Measurements from ENCODE around the gene DENND1C.
A peak's percentile ranks its signal among the peaks of the same experiment; 100 is the strongest.
"Not testable (repeated sequence)": the region's sequence is repeated elsewhere in the genome, so short reads cannot be mapped to it uniquely, and the experiment has no call there.

DENND1C gene

DNA sequence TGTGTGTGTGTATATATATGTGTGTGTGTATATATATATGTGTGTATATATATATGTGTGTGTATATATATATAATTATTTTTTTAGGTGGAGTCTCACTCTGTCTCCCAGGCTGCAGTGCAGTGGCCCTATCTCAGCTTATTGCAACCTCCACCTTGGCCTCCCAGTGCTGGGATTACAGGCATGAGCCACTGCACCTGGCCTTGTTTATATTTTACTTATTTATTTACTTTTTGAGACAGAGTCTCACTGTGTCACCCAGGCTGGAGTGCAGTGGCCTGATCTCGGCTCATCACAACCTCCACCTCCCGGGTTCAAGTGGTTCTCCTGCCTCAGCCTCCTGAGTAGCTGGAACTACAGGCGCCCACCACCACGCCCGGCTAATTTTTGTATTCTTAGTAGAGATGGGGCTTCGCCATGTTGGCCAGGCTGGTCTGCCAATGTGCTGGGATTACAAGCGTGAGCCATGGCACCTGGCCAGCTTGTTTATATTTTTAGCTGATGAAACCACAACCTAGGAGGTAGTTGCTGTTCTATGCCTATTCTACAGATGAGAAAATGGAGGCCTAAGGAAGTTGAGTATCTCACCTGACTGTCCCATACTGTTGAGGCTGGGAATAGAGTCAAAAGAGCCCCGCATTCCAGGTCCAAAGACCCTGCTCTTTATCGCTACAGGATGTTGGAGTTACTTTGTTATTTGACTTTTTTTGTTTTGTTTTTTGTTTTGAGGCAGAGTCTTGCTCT lies 26.6 kb upstream of the DENND1C start:
- not testable (repeated sequence) for DNase-seq (ENCODE audit: low spot score)

GRCh38 chr19:6503407-6504201 lies 22.0 kb upstream of the DENND1C start:
- DNase-seq (ENCODE audit: low spot score): no peak

DNA sequence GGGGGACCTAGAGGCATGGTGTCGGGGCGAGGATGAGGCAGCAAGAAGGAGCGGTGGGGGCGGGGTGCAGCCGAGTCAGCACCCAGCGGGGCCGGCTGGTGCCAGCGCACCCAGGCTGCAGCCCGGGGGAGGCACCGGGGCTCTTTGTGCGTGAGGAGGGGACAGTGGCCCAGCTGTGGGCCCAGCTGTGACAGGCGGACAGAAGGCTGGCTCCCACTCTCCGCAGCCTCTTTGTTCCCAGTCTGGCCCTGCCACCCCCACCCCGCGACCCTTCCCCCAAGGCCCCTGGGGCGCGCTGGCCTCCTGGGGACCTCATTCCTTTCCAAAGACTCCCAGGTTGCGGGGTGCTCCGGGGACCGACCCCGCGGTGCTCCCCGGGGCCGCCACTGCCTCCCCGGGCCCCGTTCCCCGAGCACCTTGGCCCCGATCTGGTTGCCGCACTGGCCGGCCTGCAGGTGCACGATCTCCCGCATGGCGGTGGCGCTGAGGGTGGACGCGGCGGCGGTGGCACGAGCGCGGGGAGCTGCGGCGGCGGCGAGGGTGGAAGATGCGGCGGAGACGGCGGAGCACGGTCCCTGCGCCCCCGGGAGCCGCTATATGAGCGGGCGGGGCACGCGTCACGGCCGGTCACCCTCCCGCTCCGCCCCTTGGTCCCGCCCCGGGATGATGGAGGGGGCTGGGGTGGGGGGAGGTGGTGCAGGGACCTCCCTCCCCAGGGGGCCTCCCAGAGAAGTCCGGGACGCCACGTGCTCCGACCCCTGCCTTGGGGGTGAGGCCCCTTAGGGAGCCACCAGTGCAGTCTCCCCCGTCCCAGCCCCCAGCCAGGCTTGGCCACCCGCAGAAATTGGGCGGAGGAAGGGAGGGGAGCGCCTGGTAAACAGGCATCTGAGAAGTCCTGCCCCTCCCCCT lies 20.4 kb upstream of the DENND1C start, which contains the start of gene TUBB4A:
TUBB4A (minus strand) TSS at position 570 of the 909 bp plus-strand sequence; CDS start at position 473, 97 bp downstream.
- peak; percentile 93 for DNase-seq (ENCODE audit: low spot score)

GRCh38 chr19:6500837-6501739 lies 19.5 kb upstream of the DENND1C start:
- no peak for DNase-seq (ENCODE audit: low spot score)

DNA sequence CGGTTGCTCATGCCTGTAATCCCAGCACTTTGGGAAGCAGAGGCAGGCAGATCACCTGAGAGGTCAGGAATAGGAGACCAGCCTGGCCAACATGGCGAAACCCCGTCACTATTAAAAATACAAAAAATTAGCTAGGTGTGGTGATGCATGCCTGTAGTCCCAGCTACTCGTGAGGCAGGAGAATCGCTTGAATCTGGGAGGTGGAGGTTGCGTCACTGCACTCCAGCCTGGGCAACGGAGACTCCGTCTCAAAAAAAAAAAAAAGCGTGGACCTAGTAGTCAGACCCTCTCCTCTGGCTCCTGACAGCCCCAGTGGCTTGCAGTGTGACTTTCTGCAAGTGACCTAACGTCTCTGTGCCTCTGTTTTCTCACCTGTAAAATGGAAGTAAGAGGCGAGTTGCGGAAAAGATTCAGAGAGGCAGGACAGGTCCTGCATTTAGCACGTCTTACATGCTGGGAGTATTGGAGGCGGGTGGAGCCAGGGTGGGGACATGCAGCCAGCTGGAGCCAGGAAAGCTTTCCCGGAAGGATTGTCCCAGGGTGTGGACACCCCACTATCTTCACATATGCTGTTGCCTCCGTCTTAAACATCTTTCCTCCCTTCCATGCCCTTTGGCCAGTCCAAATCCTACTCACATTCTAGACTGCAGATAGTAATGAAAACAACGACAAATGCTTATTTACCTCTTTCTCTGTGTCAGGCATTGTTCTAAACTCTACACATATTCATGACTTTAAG lies 17.6 kb upstream of the DENND1C start:
- no peak for DNase-seq (ENCODE audit: low spot score)

- DNase-seq (ENCODE audit: low spot score): no peak
Observed at GRCh38 chr19:6498294-6499036, 16.9 kb upstream of the DENND1C start.

GRCh38 chr19:6495947-6496346 lies 14.4 kb upstream of the DENND1C start:
- no peak for DNase-seq (ENCODE audit: low spot score)

GRCh38 chr19:6494438-6495036 lies 12.9 kb upstream of the DENND1C start:
- DNase-seq (ENCODE audit: low spot score): no peak

DNA sequence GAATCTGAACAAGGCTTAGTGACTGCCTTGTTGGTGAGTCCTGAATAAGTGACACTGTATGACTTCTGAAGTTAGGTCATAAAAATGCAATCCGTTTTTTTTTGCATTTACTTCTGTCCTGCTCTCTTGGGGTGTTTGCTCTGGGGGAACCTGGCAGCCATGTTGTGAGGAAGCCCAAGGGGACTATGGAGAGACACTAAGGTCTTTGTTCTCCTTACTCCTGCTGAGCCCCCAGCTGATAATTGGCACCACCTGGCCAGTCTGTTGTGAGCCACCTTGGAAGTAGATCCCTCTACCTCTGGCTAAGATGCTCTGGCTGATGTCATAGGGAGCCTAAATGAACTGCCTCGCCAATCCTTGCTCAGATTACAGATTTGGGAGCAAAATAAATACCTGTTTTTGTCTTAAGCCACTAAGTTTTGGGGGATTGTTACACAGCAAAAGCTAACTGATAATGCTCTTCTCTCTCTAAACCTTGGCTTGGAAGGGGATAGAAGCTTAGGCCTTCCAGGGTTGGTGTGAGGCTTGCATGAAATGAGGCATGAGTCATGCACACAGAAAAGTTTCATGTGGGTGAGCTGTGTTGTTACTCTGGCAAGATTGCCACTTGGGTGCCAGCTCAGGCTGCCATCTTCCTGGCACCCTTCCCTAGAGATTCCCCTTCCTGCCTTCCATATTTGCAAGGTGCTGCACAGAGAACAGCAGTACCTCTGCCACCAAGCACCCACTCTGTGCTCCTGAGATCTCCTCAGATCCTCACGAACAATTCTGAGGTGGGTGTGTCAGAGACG lies 10.4 kb upstream of the DENND1C start:
- no peak for DNase-seq (ENCODE audit: low spot score)

DNA sequence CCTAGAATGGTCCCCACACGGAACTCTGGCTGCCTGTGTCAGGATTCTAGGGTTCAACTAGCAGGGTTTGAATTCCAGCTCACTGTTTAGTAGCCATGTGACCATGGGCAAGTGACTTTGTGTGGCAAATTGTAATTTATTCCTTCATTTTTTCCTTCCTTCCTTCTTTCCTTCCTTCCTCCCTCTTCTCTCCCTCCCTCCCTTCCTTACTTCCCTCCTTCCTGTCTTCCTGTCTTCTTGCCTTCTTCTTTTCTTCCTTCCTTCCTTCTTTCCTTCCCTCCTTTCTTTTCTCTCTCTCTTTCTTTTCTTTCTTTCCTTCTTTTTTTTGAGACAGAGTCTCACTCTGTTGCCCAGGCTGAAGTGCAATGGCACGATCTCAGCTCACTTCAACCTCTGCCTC lies 8.5 kb upstream of the DENND1C start:
- no peak for DNase-seq (ENCODE audit: low spot score)

- DNase-seq (ENCODE audit: low spot score): no peak
Observed at GRCh38 chr19:6489278-6490061, 7.9 kb upstream of the DENND1C start.

DNA sequence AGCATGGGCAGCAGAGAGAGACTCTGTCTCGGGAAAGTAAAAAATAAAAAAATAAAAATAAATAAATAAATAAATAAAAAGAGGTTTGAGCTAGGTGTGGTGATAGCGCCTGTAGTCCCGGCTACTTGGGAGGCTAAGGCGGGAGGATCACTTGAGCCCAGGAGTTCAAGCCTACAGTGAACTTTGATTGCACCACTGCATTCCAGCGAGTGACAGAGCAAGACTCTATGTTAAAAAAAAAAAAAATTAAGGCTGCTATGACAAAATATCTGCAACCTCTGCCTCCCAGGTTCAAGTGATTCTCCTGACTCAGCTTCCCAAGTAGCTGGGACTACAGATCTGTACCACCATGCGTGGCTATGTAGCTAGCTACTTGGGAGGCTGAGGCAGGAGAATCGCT lies 3.2 kb upstream of the DENND1C start:
- no peak for DNase-seq (ENCODE audit: low spot score)

GRCh38 chr19:6484230-6484629 lies 2.6 kb upstream of the DENND1C start:
- DNase-seq (ENCODE audit: low spot score): no peak

DNA sequence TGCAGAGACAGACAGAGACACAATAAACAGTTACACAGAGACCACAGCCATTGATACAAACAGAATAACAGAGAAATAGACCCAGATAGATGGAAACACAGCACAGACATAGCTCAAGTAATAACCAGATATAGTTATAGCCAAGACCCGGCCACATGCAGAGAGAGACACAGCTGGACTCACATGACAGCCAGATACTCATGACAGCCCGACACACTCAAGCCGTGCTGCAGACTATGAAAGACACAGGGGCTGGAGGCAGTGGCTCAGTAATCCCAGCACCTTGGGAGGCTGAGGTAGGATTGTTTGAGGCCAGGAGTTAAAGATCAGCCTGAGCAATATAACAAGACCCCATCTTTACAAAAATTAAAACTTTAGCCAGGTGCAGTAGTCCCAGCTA lies 1.6 kb upstream of the DENND1C start:
- no peak for DNase-seq (ENCODE audit: low spot score)

- DNase-seq (ENCODE audit: low spot score): no peak
Observed at GRCh38 chr19:6482343-6482686, 728 bp upstream of the DENND1C start.

DNA sequence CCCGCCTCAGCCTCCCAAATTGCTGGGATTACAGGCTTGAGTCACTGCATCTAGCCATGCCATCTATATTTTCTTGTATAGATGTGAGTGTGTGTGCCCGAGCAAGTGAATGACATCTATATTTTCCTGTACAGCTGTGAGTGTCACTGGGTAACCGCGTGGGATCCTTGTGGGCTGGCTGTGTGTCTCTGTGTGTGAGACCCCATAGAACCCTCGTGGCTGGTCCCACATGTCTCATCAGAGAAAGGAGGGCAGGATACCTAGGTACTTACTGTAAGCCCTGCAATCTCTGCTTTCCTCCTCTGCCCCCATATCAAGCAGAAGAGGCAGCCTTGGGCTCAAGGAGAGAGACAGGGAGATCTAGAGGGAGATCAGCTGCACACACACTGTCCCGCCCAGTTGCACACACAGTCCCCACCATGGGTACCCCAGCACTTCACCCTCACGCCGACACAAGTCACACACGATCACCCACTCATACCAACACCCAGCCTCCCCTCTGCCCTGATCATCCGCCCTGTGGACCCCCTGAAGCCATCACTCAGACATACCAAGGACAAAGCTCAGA lies 655 bp downstream of the DENND1C start:
- no peak for DNase-seq (ENCODE audit: low spot score)

GRCh38 chr19:6479836-6480398 lies 1.7 kb downstream of the DENND1C start:
- no peak for DNase-seq (ENCODE audit: low spot score)

Measured in Ammon's horn (tissue), 1 donor.